Activated CD4-positive, alpha-beta T cell treated with anti-CD3 and anti-CD28 coated beads for 36 hours (primary cell): ENCODE data around the gene SUMF2. TPM values are rescaled to one million over a fixed set of nuclear protein-coding genes. Genes with fewer than 3 reads are reported as not detected.
A peak's percentile ranks its signal among the peaks of the same experiment; 100 is the strongest.
"Not testable (repeated sequence)": the region's sequence is repeated elsewhere in the genome, so short reads cannot be mapped to it uniquely, and the experiment has no call there.

ENCODE experiments used
- ATAC-seq: fragments of 200-7000 bp; cut with Tn5 transposase; one replicate; pipeline ENCODE4 v1.10.0; 2021; ENCODE audit warnings: mild to moderate bottlenecking, moderate library complexity
- CTCF ChIA-PET: fragments of 350-600 bp; sonication (Branson Sonifier 250); formaldehyde crosslinking; loops from one replicate; lab custom pipeline; 2021; ENCODE audit warnings: antibody characterized with exemption; lab: Charles Lee
- POLR2A ChIA-PET: fragments of 350-600 bp; sonication (Branson Sonifier 250); formaldehyde crosslinking; loops from one replicate; lab custom pipeline; 2021; ENCODE audit warnings: antibody characterized with exemption, inconsistent platforms; lab: Charles Lee
- DNase-seq: peaks from one replicate; pipeline ENCODE4 v3.0.0-alpha.2; 2020
- H3K27ac Mint-ChIP-seq: one replicate; pipeline ENCODE4 v1.8.0; 2021; ENCODE audit warnings: mixed read lengths
- H3K27me3 Mint-ChIP-seq: one replicate; pipeline ENCODE4 v1.8.0; 2021; ENCODE audit warnings: mixed read lengths
- H3K36me3 Mint-ChIP-seq: one replicate; pipeline ENCODE4 v1.8.0; 2021; ENCODE audit warnings: low read depth, mixed read lengths
- H3K4me1 Mint-ChIP-seq: one replicate; pipeline ENCODE4 v1.8.0; 2021; ENCODE audit warnings: mixed read lengths
- H3K4me3 Mint-ChIP-seq: one replicate; pipeline ENCODE4 v1.8.0; 2021; ENCODE audit warnings: mild to moderate bottlenecking, moderate library complexity, mixed read lengths
- H3K9me3 Mint-ChIP-seq: one replicate; pipeline ENCODE4 v1.8.0; 2021; ENCODE audit warnings: low read depth, mixed read lengths
- intact Hi-C, 2 experiments: fragments of 100-400 bp; cut with DNase I in 1 of 2; cut with micrococcal nuclease in 1 of 2; formaldehyde crosslinking; loops; one replicate each; pipeline versions ENCODE4 v1.14.2 to v1.15.1; 2022 to 2024; cut with DNase I, micrococcal nuclease
- total RNA-seq, 2 experiments: library from RNA; stranded (reverse); gene quantifications; one replicate each; pipeline ENCODE4 v1.2.3, GENCODE V29; 2021

Gene SUMF2
- total RNA-seq, 2 experiments from 2014 or later, result 117 to 128 TPM

GRCh38 chr7:56106108-56107073, 42.3 kb downstream of the SUMF2 start, which contains the start of gene CHCHD2:
Gene CHCHD2 (minus strand): TSS chr7:56106476. CDS start chr7:56106413, 63 bp downstream.
- Mint-ChIP-seq H3K9me3 (peaks cover 4% of the 10 kb centered on the region), H3K4me3 (peak within 1 kb of the TSS; percentile 90), H3K27ac (peak within 1 kb of the TSS; percentile 99), H3K27me3 (no peaks in the 10 kb centered on the region), H3K36me3 (peaks cover 41% of the 10 kb centered on the region), H3K4me1 (peaks cover 37% of the 10 kb centered on the region)
- DNase-seq (peak; percentile 96), ATAC-seq (peak; percentile 98)
- CTCF ChIA-PET, result interaction anchor here (0.7 to 1.5 kb wide), 7 partner anchors 9 to 365 kb away, joined by 3 to 6 read pairs (median 3); partner anchors contain the start of gene SUMF2
- POLR2A ChIA-PET, result interaction anchor here (0.6 to 0.9 kb wide), 3 partner anchors 12 to 573 kb away, joined by 3 read pairs; partner anchors contain the start of gene PSPH
- intact Hi-C loops, result loop anchor here (1.0 to 5.0 kb wide), 10 partner anchors 42 to 1347 kb away; partner anchors contain the start of genes CCT6A (in 2 of the 2), MRPS17 (in 2 of the 2), PSPH (in 2 of the 2) and SUMF2 (in 2 of the 2)

GRCh38 chr7:56107954-56108258, 43.8 kb downstream of the SUMF2 start:
- Mint-ChIP-seq H3K9me3 (peaks cover 4% of the 10 kb centered on the region), H3K36me3 (peaks cover 31% of the 10 kb centered on the region), H3K4me1 (peaks cover 37% of the 10 kb centered on the region), H3K4me3 (peak overlapping the region; percentile 90), H3K27ac (peak overlapping the region; percentile 99), H3K27me3 (no peaks in the 10 kb centered on the region)
- DNase-seq (no peak), ATAC-seq (no peak)
- CTCF ChIA-PET, result no interaction called here
- intact Hi-C loops, result loop anchor here in 1 of 2 experiments (2.0 to 5.0 kb wide), 4 partner anchors 43 to 221 kb away; partner anchors contain the start of genes CCT6A, MRPS17, PSPH and SUMF2
- POLR2A ChIA-PET, result no interaction called here

- H3K4me3 Mint-ChIP-seq, result no peak overlapping the region
- peaks cover 21% of the 10 kb centered on the region for H3K4me1 Mint-ChIP-seq
- no peaks in the 10 kb centered on the region for H3K27me3 Mint-ChIP-seq
- DNase-seq (peak; percentile 47), ATAC-seq (peak; percentile 24)
- H3K9me3 Mint-ChIP-seq, result peaks cover 4% of the 10 kb centered on the region
- H3K27ac Mint-ChIP-seq, result no peak overlapping the region
- peaks cover 13% of the 10 kb centered on the region for H3K36me3 Mint-ChIP-seq
- ChIA-PET POLR2A (no interaction called here), CTCF (no interaction called here)
- intact Hi-C loops, result no loop called here
Observed at GRCh38 chr7:56110611-56111010, 46.5 kb downstream of the SUMF2 start.

- H3K4me3 Mint-ChIP-seq, H3K9me3 Mint-ChIP-seq, POLR2A ChIA-PET: not testable (repeated sequence)
Observed at GRCh38 chr7:56112244-56112643, 48.2 kb downstream of the SUMF2 start.

GRCh38 chr7:56115852-56116538, 51.9 kb downstream of the SUMF2 start, which contains the start of gene NUPR2:
Gene NUPR2 (minus strand): TSS chr7:56116417. CDS start chr7:56116314, 103 bp downstream.
- H3K4me1 Mint-ChIP-seq, result no peaks in the 10 kb centered on the region
- no peaks in the 10 kb centered on the region for H3K9me3 Mint-ChIP-seq
- H3K27ac Mint-ChIP-seq, result no peak within 1 kb of the TSS
- H3K36me3 Mint-ChIP-seq, result no peaks in the 10 kb centered on the region
- intact Hi-C loops, result no loop called here
- ATAC-seq (no peak), DNase-seq (no peak)
- CTCF ChIA-PET, result interaction anchor here (0.6 kb wide), 1 partner anchor 698 kb away, joined by 3 read pairs; no protein-coding TSS in a partner anchor
- H3K4me3 Mint-ChIP-seq, result no peak within 1 kb of the TSS
- H3K27me3 Mint-ChIP-seq, result peaks cover 10% of the 10 kb centered on the region
- POLR2A ChIA-PET, result no interaction called here

More at GRCh38 chr7:56112244-56112643, 48.2 kb downstream of the SUMF2 start:
- H3K4me1 Mint-ChIP-seq, result peaks cover 12% of the 10 kb centered on the region
- DNase-seq, CTCF ChIA-PET, H3K27me3 Mint-ChIP-seq, H3K36me3 Mint-ChIP-seq, intact Hi-C loops, H3K27ac Mint-ChIP-seq, ATAC-seq: not testable (repeated sequence)

- ATAC-seq, result no peak
- ChIA-PET CTCF (no interaction called here), POLR2A (no interaction called here)
- intact Hi-C loops, result no loop called here
- Mint-ChIP-seq H3K9me3 (no peaks in the 10 kb centered on the region), H3K4me1 (no peaks in the 10 kb centered on the region), H3K4me3 (no peak overlapping the region), H3K27me3 (peaks cover 9% of the 10 kb centered on the region), H3K36me3 (no peaks in the 10 kb centered on the region), H3K27ac (no peak overlapping the region)
- DNase-seq, result no peak
Observed at GRCh38 chr7:56121440-56121839, 57.4 kb downstream of the SUMF2 start.

- POLR2A ChIA-PET, result no interaction called here
- CTCF ChIA-PET, result interaction anchor here (0.6 kb wide), 1 partner anchor 105 kb away, joined by 3 read pairs; no protein-coding TSS in a partner anchor
- Mint-ChIP-seq H3K9me3 (no peaks in the 10 kb centered on the region), H3K4me3 (no peak overlapping the region), H3K27me3 (no peaks in the 10 kb centered on the region), H3K4me1 (no peaks in the 10 kb centered on the region), H3K36me3 (no peaks in the 10 kb centered on the region), H3K27ac (no peak overlapping the region)
- intact Hi-C loops, result no loop called here
- ATAC-seq (no peak), DNase-seq (no peak)
Observed at GRCh38 chr7:56124981-56125380, 60.9 kb downstream of the SUMF2 start.

GRCh38 chr7:56125831-56126230, 61.7 kb downstream of the SUMF2 start:
- DNase-seq (no peak), ATAC-seq (no peak)
- Mint-ChIP-seq H3K27me3 (no peaks in the 10 kb centered on the region), H3K36me3 (no peaks in the 10 kb centered on the region), H3K9me3 (no peaks in the 10 kb centered on the region), H3K4me3 (no peak overlapping the region), H3K27ac (no peak overlapping the region), H3K4me1 (no peaks in the 10 kb centered on the region)
- CTCF ChIA-PET, result interaction anchor here (0.7 kb wide), 1 partner anchor 1352 kb away, joined by 3 read pairs; no protein-coding TSS in a partner anchor
- POLR2A ChIA-PET, result no interaction called here
- intact Hi-C loops, result no loop called here

- Mint-ChIP-seq H3K27me3 (no peaks in the 10 kb centered on the region), H3K27ac (no peak overlapping the region), H3K4me1 (no peaks in the 10 kb centered on the region), H3K4me3 (no peak overlapping the region), H3K36me3 (no peaks in the 10 kb centered on the region), H3K9me3 (no peaks in the 10 kb centered on the region)
- ChIA-PET POLR2A (no interaction called here), CTCF (no interaction called here)
- DNase-seq, result no peak
- intact Hi-C loops, result no loop called here
- ATAC-seq, result no peak
Observed at GRCh38 chr7:56127241-56127975, 63.3 kb downstream of the SUMF2 start.
